Mucosa of descending colon (tissue), 3 donors: ENCODE results near the gene HSPA1A. TPM values are rescaled to one million over a fixed set of nuclear protein-coding genes. Genes with fewer than 3 reads are reported as not detected.

ENCODE experiments used
- ATAC-seq: fragments of 200-7000 bp; cut with Tn5 transposase; one replicate; pipeline ENCODE4 v1.9.1; 2020; ENCODE audit warnings: mild to moderate bottlenecking, moderate library complexity
- DNase-seq, 3 donors: peaks; one replicate each; pipeline ENCODE4 v3.0.0-alpha.2; 2020
- H3K36me3 ChIP-seq: fragments of 200-600 bp; one replicate; pipeline ENCODE4 v1.8.0; 2021; ENCODE audit warnings: low read depth, mild to moderate bottlenecking
- H3K4me1 ChIP-seq: fragments of 200-600 bp; one replicate; pipeline ENCODE4 v1.8.0; 2021; ENCODE audit warnings: low read depth, mild to moderate bottlenecking
- H3K4me3 ChIP-seq: fragments of 200-600 bp; one replicate; pipeline ENCODE4 v1.8.0; 2021; ENCODE audit warnings: mild to moderate bottlenecking
- H3K9me3 ChIP-seq: fragments of 200-600 bp; one replicate; pipeline ENCODE4 v1.8.0; 2021; ENCODE audit warnings: mild to moderate bottlenecking
- CTCF ChIP-seq: fragments of 200-600 bp; IDR thresholded peaks from one replicate; pipeline ENCODE4 v1.8.0; 2022; ENCODE audit warnings: antibody characterized with exemption, mild to moderate bottlenecking
- intact Hi-C, 2 donors: fragments of 100-400 bp; cut with DNase I in 1 of 2; cut with micrococcal nuclease in 1 of 2; formaldehyde crosslinking; loops; one replicate each; pipeline versions ENCODE4 v1.11.0 to v1.11.1; 2022; cut with DNase I, micrococcal nuclease
- total RNA-seq, 3 donors: library from RNA; stranded (reverse); fragmentation: NEBNext Ultra II Directional in 2 of 3; extraction: Animal tissue kit (Norgen Biotek cat#: 25700) in 2 of 3; gene quantifications; one replicate each; pipeline versions ENCODE4 v1.2.1 to v1.2.4, GENCODE V29; 2021 to 2023
- donor health status: DM: no; HTN: no; CAD: no; lungs with moderate emphysema.
- donor health status: DM: no; HTN: no; CAD: no.
- donor health status: DM: no; HTN: yes; CAD: no.

Gene HSPA1A
- total RNA-seq, 3 donors from 2014 or later: 73.6 to 274 (median 107) TPM

DNA sequence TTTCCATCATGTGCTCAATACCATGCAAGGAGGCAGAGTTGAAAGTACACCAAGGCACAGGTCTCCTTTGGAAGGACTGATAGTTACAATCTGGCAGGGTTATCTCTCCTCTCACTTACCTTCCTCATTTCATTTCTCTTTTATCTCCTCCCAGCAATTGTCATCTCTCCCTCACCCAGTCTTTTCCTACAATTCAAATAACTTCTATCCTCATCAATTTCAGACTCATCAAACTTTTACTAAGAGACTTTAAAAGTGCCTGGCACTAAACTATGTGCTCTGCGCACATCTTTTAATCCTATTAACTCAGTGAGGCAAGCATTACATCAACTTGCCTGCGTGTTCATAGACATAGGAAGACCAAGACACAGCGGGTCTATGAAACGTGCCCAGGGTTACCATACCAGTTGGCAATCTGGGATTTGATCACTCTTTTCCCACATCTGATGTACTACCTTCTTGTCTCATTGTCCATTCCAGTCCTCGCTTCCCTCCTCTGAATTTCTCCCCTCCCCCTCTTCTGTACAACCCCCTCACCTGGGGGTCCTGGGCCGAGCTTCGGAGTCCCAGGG lies 21.0 kb upstream of the HSPA1A start:
- Histone ChIP-seq H3K9me3 (no peaks in the 10 kb centered on the region), H3K36me3 (peaks cover 5% of the 10 kb centered on the region), H3K4me3 (peak overlapping the region; percentile 75), H3K4me1 (peaks cover 15% of the 10 kb centered on the region)
- TF ChIP-seq CTCF: no peak
- peak; percentile 13 for ATAC-seq
- intact Hi-C loops: no loop called here
- DNase-seq: no peak

DNA sequence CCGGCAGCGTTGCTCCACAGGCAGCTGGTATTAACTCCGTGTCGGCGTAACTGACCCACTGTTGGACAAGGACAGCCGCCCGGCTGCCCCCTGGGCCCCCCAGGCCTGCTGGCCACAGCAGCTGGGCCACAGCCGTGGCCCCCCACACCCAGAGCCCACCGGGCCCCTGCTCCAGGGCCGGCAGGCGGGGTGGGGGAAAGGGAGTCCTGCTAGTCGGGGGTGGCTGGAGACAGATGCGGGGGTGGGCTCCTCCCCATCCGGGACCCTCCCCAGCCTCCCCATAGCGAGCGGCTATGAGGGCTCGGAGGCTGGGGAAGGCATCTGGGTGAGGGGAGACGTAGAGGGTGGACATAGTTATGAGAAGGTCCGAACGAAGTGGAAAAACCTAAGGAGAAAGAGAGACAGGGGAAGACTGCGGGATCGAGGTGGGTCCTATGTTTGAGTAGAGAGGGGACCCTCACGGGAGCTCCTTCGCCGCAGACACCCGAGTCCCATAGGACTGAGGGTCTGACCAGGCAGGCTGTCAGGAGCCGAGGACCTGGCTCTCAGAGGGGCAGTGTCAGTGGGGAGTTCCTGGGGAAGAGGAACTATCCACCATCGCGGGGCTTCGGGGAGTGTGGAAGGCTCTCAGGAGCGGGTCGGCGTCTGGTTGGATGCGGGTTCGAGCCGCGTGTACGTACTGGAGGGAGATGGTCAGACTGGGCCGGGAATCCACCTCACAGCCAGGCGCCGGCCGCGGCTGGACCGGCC lies 20.3 kb upstream of the HSPA1A start:
- TF ChIP-seq CTCF: no peak
- intact Hi-C loops: no loop called here
- H3K4me3 ChIP-seq: peak overlapping the region; percentile 75

GRCh38 chr6:31795616-31796298 lies 19.6 kb upstream of the HSPA1A start, which contains the start of gene VARS1:
Gene VARS1 (minus strand): TSS chr6:31795752. CDS start chr6:31795217, 535 bp downstream.
- intact Hi-C loops: no loop called here

More for the DNA sequence above, 20.3 kb upstream of the HSPA1A start:
- ATAC-seq (peak; percentile 31), DNase-seq (no peak)
- peaks cover 15% of the 10 kb centered on the region for H3K4me1 ChIP-seq
- no peaks in the 10 kb centered on the region for H3K9me3 ChIP-seq
- H3K36me3 ChIP-seq: peaks cover 5% of the 10 kb centered on the region

DNA sequence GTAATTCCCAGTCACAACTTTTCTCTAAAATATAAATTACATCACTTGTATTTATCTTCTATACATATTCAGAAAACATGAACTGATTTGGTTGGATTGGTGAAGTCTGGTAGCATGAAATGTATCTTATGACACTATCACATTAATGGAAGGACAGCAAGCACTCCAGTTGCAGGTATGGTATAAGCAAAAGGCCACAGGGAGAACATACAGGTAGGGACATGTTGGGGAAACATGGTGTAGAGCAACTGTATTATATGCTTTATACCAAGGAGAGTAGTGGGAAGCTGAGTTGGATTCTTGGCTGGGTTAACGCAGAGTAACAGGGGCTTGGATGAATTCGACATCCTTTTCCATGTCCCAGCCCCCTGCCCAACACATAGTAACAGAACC lies 18.4 kb upstream of the HSPA1A start:
- peaks cover 4% of the 10 kb centered on the region for H3K36me3 ChIP-seq
- DNase-seq (no peak), ATAC-seq (no peak)
- peaks cover 15% of the 10 kb centered on the region for H3K4me1 ChIP-seq
- no peak overlapping the region for H3K4me3 ChIP-seq
- intact Hi-C loops: no loop called here
- TF ChIP-seq CTCF: no peak
- no peaks in the 10 kb centered on the region for H3K9me3 ChIP-seq

More at GRCh38 chr6:31795616-31796298, 19.6 kb upstream of the HSPA1A start, which contains the start of gene VARS1:
- ATAC-seq (peak; percentile 97), DNase-seq (peak; percentile 92 to 97 (median 96))
- TF ChIP-seq CTCF: peak; percentile 92
- H3K4me3 ChIP-seq: peak within 1 kb of the TSS; percentile 75
- no peaks in the 10 kb centered on the region for H3K9me3 ChIP-seq
- peaks cover 5% of the 10 kb centered on the region for H3K36me3 ChIP-seq
- H3K4me1 ChIP-seq: peaks cover 15% of the 10 kb centered on the region

DNA sequence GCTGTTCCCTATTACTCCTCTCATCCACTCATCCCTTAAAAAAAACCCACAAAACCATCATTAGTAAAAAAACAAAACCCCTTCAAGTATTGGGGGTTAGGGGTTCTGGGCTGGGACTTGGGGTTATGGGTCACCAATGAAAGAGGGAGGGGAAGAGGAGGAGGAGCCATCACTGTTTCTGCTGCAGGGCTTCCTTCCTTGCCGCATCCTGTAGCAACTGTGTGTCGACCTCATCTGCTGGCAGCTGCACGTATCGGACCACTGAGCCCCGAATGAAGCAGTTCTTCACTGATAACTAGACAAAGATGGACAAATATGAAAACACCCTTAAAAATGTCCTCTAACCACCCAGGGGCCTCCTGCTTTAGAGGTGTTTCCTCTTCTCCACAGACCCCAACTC lies 17.8 kb upstream of the HSPA1A start:
- Histone ChIP-seq H3K4me3 (no peak overlapping the region), H3K4me1 (peaks cover 15% of the 10 kb centered on the region), H3K9me3 (no peaks in the 10 kb centered on the region), H3K36me3 (no peaks in the 10 kb centered on the region)
- intact Hi-C loops: no loop called here
- DNase-seq (no peak), ATAC-seq (no peak)
- no peak for TF ChIP-seq CTCF
